OCI-LY3 (cell line): ENCODE data around the gene PPP4R1.

ENCODE experiments used
- EZH2phosphoT487 ChIP-seq: fragments of 200-600 bp; shearing (Covaris generic); IDR thresholded peaks from 2 replicates; pipeline ENCODE4 v1.6.1; 2018; ENCODE audit warnings: antibody characterized with exemption, mixed run types, low read depth
- TF ChIP-seq, protein P1 (sequence below): fragments of 200-600, 300-600 bp; sonication (generic); IDR thresholded peaks from 2 replicates; pipeline ENCODE4 v1.5.1; 2014; ENCODE audit warnings: antibody characterized with exemption, low read length, low read depth

DNA sequence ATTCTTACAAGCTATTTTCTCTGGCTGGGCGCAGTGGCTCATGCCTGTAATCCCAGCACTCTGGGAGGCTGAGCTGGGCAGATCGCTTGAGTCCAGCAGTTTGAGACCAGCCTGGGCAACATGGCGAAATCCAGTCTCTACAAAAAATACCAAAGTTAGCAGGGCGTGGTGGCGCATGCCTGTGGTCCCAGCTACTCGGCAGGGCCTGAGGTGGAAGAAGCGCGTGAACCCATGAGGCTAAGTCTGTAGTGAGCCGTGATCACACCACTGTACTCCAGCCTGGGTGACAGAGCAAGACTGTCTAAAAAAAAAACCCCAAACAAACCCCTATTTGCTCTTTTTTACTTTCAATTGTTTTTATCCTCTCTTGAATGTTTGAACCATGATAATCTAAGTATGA is 37.0 kb downstream of the PPP4R1 start:
- TF ChIP-seq, protein P1, sequence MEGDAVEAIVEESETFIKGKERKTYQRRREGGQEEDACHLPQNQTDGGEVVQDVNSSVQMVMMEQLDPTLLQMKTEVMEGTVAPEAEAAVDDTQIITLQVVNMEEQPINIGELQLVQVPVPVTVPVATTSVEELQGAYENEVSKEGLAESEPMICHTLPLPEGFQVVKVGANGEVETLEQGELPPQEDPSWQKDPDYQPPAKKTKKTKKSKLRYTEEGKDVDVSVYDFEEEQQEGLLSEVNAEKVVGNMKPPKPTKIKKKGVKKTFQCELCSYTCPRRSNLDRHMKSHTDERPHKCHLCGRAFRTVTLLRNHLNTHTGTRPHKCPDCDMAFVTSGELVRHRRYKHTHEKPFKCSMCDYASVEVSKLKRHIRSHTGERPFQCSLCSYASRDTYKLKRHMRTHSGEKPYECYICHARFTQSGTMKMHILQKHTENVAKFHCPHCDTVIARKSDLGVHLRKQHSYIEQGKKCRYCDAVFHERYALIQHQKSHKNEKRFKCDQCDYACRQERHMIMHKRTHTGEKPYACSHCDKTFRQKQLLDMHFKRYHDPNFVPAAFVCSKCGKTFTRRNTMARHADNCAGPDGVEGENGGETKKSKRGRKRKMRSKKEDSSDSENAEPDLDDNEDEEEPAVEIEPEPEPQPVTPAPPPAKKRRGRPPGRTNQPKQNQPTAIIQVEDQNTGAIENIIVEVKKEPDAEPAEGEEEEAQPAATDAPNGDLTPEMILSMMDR, result no peak
- no peak for TF ChIP-seq EZH2phosphoT487
